HG03457 (cell line): ENCODE measurements around the gene S100A2.
"Not testable (repeated sequence)": the region's sequence is repeated elsewhere in the genome, so short reads cannot be mapped to it uniquely, and the experiment has no call there.

Source experiments
- ATAC-seq: cut with Tn5 transposase; IDR thresholded peaks from one replicate; pipeline ENCODE4 v1.9.1; 2021; ENCODE audit warnings: moderate number of reproducible peaks; ENCODE audit not compliant: unreplicated experiment

The S100A2 gene

DNA sequence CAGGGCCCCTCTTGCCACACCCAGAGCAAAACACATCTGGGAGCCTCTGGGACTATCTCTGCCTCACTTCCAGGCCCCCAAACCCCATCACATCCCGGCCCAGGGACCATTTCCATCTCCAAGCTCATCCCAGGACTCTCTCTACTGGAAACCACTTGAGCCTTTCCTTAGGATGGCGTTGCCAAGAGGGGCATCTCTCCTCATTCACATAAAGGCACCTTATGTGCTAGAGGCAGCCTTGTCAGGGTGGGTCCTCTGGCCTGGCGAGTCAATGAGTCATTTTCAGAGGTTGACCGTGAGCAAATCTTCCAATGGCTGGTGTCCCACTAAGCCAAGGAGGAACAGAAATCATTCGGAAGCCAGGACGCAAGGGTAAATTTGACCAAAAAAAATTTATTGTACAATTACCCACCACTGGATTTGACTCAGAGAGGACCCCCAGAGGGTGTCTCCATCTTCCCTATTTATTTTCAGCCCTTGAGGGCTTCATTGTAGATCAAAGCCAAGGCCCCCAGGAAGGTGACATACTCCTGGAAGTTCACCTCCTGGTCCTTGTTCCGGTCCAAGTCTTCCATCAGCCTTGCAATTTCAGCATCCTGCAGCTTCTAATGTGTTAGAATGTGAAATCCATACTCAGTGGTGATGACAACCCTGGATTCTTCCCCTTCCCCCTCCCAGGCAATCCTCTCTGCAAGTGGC, 31.3 kb downstream of the S100A2 start:
- no peak for ATAC-seq

GRCh38 chr1:153533689-153534201, 31.9 kb downstream of the S100A2 start:
- ATAC-seq, result no peak

GRCh38 chr1:153532769-153533599, 32.7 kb downstream of the S100A2 start:
- no peak for ATAC-seq

DNA sequence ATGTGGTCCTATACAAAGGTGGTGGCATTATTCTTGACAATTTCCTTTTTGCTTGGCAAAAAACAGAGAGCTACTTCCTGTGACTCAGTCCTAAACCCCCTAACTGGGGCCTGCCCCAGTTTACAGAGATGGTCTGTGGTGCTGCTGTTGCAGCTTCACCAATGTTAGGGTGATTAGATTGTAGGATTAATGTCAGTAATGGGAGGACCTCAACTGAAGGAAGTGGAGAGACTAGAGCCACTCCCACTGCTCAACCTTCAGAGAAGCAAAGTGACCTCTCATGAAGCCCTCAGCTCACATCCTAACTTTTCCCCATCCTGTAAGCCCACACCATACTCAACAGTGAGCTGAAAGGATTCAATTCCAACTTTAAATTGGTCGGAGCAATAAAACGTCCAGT, 33.5 kb downstream of the S100A2 start:
- ATAC-seq, result no peak

DNA sequence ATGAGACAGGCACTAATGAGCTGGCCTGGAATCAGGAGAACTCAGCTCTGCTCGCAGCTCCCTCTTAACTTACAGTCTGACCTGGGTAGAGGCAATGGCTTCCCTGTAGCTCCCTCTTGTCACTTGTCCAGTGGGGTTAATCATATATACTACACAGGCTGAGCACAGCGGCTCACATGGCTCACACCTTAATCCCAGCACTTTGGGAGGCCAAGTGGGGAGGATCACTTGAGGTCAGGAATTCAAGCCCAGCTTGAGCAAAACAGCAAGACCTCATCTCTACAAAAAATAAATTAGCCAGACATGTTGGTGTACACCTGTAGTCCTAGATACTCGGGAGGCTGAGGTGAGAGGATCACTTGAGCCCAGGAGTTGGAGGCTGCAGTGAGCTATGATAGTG, 34.0 kb downstream of the S100A2 start:
- no peak for ATAC-seq

DNA sequence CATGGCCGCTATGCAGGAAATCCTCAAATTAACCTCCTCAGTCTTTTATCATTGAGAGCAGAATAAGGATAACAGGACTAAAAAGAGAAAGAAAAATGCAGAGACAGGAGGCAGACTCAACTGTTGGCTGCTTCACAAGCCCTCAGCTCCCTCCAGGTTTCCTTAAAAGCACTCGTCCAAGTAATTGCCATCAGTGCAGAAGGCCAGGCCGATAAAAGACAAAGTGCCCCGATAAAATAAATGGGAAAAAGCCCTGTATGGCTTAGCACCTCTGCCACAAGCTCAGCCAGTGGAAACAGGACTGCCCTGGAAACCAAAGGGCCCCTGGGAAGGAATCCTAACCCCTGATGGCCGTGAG, 38.0 kb downstream of the S100A2 start:
- ATAC-seq, result no peak

GRCh38 chr1:153527023-153527682, 38.5 kb downstream of the S100A2 start:
- no peak for ATAC-seq

- no peak for ATAC-seq
These were observed 39.5 kb downstream of the S100A2 start for GRCh38 chr1:153526132-153526543.

- ATAC-seq, result no peak
These were observed 40.4 kb downstream of the S100A2 start for GRCh38 chr1:153525088-153525728.

DNA sequence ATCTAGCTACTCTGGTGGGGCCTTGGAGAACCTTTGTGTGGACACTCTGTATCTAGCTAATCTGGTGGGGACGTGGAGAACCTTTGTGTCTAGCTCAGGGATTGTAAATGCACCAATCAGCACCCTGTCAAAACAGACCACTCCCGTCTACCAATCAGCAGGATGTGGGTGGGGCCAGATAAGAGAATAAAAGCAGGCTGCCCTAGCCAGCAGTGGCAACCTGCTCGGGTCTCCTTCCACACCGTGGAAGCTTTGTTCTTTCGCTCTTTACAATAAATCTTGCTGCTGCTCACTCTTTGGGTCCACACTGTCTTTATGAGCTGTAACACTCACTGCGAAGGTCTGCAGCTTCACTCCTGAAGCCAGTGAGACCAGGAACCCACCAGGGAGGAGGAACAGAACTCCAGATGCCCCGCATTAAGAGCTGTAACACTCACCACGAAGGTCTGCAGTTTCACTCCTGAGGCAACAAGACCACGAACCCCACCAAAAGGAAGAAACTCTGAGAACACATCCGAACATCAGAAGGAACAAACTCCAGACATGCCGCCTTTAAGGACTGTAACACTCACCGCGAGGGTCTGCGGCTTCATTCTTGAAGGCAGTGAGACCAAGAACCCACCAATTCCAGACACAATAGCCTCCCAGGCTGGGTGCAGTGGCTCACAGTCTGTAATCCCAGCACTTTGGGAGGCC, 43.1 kb downstream of the S100A2 start:
- not testable (repeated sequence) for ATAC-seq

DNA sequence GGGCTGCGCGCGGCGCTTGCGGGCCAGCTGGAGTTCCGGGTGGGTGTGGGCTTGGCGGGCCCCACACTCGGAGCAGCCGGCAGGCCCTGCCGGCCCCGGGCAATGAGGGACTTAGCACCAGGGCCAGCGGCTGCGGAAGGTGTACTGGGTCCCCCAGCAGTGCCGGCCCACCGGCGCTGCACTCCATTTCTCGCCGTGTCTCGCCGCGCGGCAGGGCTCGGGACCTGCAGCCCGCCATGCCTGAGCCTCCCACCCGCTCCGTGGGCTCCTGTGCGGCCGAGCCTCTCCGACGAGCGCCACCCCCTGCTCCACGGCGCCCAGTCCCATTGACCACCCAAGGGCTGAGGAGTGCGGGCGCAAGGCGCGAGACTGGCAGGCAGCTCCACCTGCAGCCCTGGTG, 43.8 kb downstream of the S100A2 start:
- ATAC-seq, result not testable (repeated sequence)

- no peak for ATAC-seq
These were observed 44.7 kb downstream of the S100A2 start for GRCh38 chr1:153520818-153521476.

DNA sequence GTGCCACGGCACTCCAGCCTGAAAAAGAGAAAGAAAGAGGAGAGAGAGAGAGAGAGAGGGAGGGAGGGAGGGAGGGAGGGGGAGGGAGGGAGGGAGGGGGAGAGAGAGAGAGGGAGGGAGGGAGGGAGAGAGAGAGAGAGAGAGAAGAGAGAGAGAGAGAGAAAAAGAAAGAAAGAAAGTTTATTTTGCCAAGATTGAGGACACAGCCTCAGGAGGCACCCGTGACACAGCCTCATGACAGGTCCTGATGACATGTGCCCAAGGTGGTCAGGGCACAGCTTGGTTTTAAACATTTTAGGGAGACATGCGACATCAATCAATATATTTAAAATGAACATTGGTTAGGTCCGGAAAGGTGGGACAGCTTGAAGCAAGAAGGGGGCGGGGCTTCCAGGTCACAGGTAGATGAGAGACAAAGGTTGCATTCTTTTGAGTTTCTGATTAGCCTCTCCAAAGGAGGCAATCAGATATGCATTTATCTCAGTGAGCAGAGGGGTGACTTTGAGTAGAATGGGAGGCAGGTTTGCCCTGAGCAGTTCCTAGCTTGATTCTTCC, 45.4 kb downstream of the S100A2 start:
- ATAC-seq, result not testable (repeated sequence)

GRCh38 chr1:153519242-153519641, 46.4 kb downstream of the S100A2 start:
- no peak for ATAC-seq

- no peak for ATAC-seq
These were observed 49.9 kb downstream of the S100A2 start for GRCh38 chr1:153515504-153516394.

DNA sequence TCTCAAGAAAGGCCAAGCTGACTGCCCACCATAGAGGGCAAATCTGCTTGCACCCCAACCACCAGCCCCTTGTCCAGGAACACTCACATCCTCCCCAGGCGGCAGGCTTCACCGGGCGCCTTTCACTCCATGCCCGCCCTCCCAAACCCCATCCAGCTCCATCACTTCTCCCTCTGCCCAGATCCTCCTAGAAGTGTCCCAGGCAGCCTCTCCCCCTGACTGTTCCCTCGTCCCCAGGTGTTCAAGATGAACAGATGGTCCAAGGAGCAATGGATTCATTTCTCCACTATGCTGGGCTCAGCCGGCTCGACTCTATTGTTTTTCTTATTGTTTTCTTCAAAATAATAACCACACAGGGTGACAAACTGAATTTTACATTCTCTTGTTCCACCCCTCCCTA, 52.0 kb downstream of the S100A2 start:
- no peak for ATAC-seq

DNA sequence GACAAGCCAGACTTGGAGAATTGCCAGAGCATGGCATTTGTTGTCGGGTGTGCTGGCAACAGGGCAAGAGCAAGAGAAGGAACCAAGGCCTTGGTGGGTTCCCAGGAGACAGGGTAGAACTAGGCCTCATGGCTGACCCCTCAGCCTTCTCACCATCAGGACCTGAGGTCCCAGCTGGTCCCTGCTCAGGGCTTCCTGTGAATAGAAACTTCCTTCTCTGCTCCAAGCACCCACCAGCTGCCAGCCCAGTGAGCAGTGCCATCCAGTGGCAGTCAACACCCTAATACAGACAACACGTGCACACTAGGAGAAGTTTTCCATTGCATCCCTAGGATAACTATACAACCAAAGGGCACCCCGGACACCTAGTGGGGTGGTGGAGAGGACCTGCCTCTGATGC, 52.6 kb downstream of the S100A2 start:
- no peak for ATAC-seq
